ENCODE results near the gene FADS3.

DNA sequence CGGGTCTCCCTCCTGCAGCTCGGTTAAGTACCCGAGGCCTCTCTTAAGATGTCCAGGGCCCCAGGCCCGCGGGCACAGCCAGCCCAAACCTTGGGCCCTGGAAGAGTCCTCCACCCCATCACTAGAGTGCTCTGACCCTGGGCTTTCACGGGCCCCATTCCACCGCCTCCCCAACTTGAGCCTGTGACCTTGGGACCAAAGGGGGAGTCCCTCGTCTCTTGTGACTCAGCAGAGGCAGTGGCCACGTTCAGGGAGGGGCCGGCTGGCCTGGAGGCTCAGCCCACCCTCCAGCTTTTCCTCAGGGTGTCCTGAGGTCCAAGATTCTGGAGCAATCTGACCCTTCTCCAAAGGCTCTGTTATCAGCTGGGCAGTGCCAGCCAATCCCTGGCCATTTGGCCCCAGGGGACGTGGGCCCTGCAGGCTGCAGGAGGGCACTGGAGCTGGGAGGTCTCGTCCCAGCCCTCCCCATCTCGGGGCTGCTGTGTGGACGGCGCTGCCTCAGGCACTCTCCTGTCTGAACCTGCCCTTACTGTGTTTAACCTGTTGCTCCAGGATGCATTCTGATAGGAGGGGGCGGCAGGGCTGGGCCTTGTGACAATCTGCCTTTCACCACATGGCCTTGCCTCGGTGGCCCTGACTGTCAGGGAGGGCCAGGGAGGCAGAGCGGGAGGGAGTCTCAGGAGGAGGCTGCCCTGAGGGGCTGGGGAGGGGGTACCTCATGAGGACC lies 25.0 kb downstream of the FADS3 start:
- TF ChIP-seq SP1 (IDR thresholded peaks at IDR 0.05) (no peak), SP1 (CRISPR knock-in tag; IDR thresholded peaks at IDR 0.05) (no peak), ZNF24 (IDR thresholded peaks at IDR 0.05) (no peak), EZH2 (conservative IDR thresholded peaks at IDR 0.05; ENCODE audit: low read depth, low read length) (no peak), ATF7 (IDR thresholded peaks at IDR 0.05) (no peak), ATF7 (CRISPR knock-in tag; IDR thresholded peaks at IDR 0.05) (no peak), ZNF138 (CRISPR knock-in tag; IDR thresholded peaks at IDR 0.05; ENCODE audit: low read depth) (no peak), ZBTB7A (CRISPR knock-in tag; IDR thresholded peaks at IDR 0.05) (no peak), CHD2 (IDR thresholded peaks at IDR 0.05; ENCODE audit: low read depth, low read length) (no peak)
- TF ChIP-seq, protein P1, sequence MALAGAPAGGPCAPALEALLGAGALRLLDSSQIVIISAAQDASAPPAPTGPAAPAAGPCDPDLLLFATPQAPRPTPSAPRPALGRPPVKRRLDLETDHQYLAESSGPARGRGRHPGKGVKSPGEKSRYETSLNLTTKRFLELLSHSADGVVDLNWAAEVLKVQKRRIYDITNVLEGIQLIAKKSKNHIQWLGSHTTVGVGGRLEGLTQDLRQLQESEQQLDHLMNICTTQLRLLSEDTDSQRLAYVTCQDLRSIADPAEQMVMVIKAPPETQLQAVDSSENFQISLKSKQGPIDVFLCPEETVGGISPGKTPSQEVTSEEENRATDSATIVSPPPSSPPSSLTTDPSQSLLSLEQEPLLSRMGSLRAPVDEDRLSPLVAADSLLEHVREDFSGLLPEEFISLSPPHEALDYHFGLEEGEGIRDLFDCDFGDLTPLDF (CRISPR knock-in tag; IDR thresholded peaks at IDR 0.05): no peak
